GM21390 (cell line): ENCODE data around the gene EXOC6B.

Experiments used
- ATAC-seq: cut with Tn5 transposase; IDR thresholded peaks from one replicate; pipeline ENCODE4 v1.9.1; 2021; ENCODE audit not compliant: unreplicated experiment

The EXOC6B gene

GRCh38 chr2:72235497-72236415 lies 590.1 kb downstream of the EXOC6B start:
- ATAC-seq = no peak

GRCh38 chr2:72233211-72233610 lies 592.6 kb downstream of the EXOC6B start:
- no peak for ATAC-seq

- no peak for ATAC-seq
Observed at GRCh38 chr2:72222829-72223564, 602.8 kb downstream of the EXOC6B start.

GRCh38 chr2:72220170-72220569 lies 605.7 kb downstream of the EXOC6B start:
- ATAC-seq = no peak

- ATAC-seq = no peak
Observed at GRCh38 chr2:72214429-72215143, 611.2 kb downstream of the EXOC6B start.

- ATAC-seq = no peak
Observed at GRCh38 chr2:72212486-72212855, 613.4 kb downstream of the EXOC6B start.

- ATAC-seq = no peak
Observed at GRCh38 chr2:72211777-72212485, 613.9 kb downstream of the EXOC6B start.

- ATAC-seq = no peak
Observed at GRCh38 chr2:72211350-72211749, 614.5 kb downstream of the EXOC6B start.

- ATAC-seq = no peak
Observed at GRCh38 chr2:72210470-72210869, 615.4 kb downstream of the EXOC6B start.

GRCh38 chr2:72208225-72208624 lies 617.6 kb downstream of the EXOC6B start:
- ATAC-seq = no peak

- no peak for ATAC-seq
Observed at GRCh38 chr2:72207334-72207733, 618.5 kb downstream of the EXOC6B start.

- ATAC-seq = no peak
Observed at GRCh38 chr2:72205504-72205881, 620.3 kb downstream of the EXOC6B start.

GRCh38 chr2:72204786-72205503 lies 620.9 kb downstream of the EXOC6B start:
- ATAC-seq = no peak

GRCh38 chr2:72204156-72204785 lies 621.6 kb downstream of the EXOC6B start:
- no peak for ATAC-seq

GRCh38 chr2:72198532-72199241 lies 627.1 kb downstream of the EXOC6B start:
- ATAC-seq = no peak

GRCh38 chr2:72193723-72194122 lies 632.1 kb downstream of the EXOC6B start:
- no peak for ATAC-seq

GRCh38 chr2:72191441-72191840 lies 634.4 kb downstream of the EXOC6B start:
- no peak for ATAC-seq

- no peak for ATAC-seq
Observed at GRCh38 chr2:72185206-72185605, 640.6 kb downstream of the EXOC6B start.

GRCh38 chr2:72183466-72183865 lies 642.4 kb downstream of the EXOC6B start:
- ATAC-seq = no peak
